ENCODE measurements around the gene DMXL1. TPM values are rescaled to one million over a fixed set of nuclear protein-coding genes. Genes with fewer than 3 reads are reported as not detected.
A peak's percentile ranks its signal among the peaks of the same experiment; 100 is the strongest.

Gene DMXL1
- total RNA-seq, 1 donor from 2014 or later: 35.0 TPM

DNA sequence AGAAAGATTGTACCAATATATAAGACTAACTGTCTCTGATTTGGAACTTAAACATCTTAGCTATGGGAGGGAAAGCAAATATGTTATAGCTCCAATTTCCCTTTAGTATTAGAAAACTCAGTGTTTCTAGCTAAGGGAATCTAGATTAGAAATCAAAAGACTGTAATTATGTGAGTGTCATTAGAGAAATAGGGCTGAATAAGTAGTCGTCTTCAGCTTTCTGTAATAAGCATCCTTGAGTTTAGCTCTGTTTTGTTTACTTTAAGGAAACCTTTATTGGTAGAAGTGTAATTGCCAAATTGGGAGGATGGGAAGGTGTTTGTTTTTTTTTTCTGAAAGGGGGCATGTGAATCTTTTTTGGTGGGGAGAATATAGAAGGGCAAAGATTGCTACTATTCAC, 5.2 kb downstream of the DMXL1 start:
- Mint-ChIP-seq H3K9me3 (ENCODE audit: low read depth) (no peaks in the 10 kb centered on the region), H3K27ac (ENCODE audit: unreplicated experiment) (no peak overlapping the region), H3K36me3 (ENCODE audit: low read depth) (peaks cover 2% of the 10 kb centered on the region), H3K27me3 (ENCODE audit: low read depth) (no peaks in the 10 kb centered on the region), H3K4me1 (ENCODE audit: low read depth) (peaks cover 64% of the 10 kb centered on the region), H3K4me3 (ENCODE audit: unreplicated experiment) (no peak overlapping the region)
- TF ChIP-seq, protein P1, sequence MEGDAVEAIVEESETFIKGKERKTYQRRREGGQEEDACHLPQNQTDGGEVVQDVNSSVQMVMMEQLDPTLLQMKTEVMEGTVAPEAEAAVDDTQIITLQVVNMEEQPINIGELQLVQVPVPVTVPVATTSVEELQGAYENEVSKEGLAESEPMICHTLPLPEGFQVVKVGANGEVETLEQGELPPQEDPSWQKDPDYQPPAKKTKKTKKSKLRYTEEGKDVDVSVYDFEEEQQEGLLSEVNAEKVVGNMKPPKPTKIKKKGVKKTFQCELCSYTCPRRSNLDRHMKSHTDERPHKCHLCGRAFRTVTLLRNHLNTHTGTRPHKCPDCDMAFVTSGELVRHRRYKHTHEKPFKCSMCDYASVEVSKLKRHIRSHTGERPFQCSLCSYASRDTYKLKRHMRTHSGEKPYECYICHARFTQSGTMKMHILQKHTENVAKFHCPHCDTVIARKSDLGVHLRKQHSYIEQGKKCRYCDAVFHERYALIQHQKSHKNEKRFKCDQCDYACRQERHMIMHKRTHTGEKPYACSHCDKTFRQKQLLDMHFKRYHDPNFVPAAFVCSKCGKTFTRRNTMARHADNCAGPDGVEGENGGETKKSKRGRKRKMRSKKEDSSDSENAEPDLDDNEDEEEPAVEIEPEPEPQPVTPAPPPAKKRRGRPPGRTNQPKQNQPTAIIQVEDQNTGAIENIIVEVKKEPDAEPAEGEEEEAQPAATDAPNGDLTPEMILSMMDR (IDR thresholded peaks at IDR 0.05): no peak
- no peak for DNase-seq (ENCODE audit: low spot score)

DNA sequence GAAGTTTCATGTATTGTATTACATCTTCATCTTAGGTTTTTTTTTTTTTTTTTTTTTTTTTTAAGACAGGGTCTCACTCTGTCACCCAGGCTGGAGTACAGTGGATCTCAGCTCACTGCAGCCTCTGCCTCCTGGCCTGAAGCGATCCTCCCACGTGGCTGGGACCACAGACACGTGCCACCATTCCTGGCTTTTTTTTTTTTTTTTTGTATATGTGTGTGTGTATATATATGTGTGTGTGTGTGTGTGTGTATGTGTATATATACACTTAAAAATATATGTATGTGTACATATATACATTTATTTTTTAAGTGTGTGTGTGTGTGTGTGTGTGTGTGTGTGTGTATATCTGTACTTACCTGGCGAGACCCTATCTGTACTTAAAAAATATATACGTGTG, 6.6 kb downstream of the DMXL1 start:
- TF ChIP-seq, protein P1 (IDR thresholded peaks at IDR 0.05): no peak
- Mint-ChIP-seq H3K9me3 (ENCODE audit: low read depth) (no peaks in the 10 kb centered on the region), H3K4me1 (ENCODE audit: low read depth) (peaks cover 57% of the 10 kb centered on the region)

DNA sequence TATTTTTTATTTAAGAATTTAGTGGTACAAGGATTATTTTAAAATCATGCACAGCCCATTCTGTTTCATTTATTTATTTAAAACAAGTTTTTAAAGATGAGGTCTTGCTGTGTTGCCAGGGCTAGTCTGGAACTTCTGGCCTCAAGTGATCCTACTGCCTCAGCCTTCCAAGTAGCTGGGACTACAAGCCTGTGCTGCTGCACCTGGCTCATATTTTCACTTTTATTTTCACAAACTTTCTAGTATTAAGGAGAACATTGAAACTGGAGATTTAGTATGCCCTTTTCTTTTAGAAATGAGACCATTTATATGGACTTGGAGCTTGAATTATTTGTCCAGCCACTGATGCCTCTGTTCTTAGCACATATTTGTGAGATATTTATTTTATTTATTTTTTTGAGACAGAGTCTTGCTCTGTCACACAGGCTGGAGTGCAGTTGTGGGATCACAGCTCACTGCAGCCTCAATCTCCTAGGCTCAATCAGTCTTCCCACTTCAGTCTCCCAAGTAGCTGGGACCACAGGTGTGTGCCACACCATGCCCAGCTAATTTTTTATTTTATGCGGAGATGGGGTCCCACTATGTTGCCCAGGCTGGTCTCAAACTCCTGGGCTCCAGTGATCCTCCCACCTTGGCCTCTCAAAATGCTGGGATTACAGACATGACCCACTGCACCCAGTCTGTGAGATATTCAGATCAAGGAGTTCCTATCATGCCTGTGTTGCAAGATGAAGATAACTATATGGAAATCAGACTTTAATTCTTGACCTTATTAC, 7.4 kb downstream of the DMXL1 start:
- peaks cover 2% of the 10 kb centered on the region for H3K36me3 Mint-ChIP-seq (ENCODE audit: low read depth)
- no peak overlapping the region for H3K4me3 Mint-ChIP-seq (ENCODE audit: unreplicated experiment)
- H3K27ac Mint-ChIP-seq (ENCODE audit: unreplicated experiment): peak overlapping the region; percentile 23
- H3K27me3 Mint-ChIP-seq (ENCODE audit: low read depth): no peaks in the 10 kb centered on the region
- no peaks in the 10 kb centered on the region for H3K9me3 Mint-ChIP-seq (ENCODE audit: low read depth)
- H3K4me1 Mint-ChIP-seq (ENCODE audit: low read depth): peaks cover 49% of the 10 kb centered on the region
- TF ChIP-seq, protein P1 (IDR thresholded peaks at IDR 0.05): no peak
- DNase-seq (ENCODE audit: low spot score): no peak

More for the DNA sequence above, 6.6 kb downstream of the DMXL1 start:
- Mint-ChIP-seq H3K36me3 (ENCODE audit: low read depth) (peaks cover 2% of the 10 kb centered on the region), H3K27ac (ENCODE audit: unreplicated experiment) (no peak overlapping the region), H3K4me3 (ENCODE audit: unreplicated experiment) (no peak overlapping the region), H3K27me3 (ENCODE audit: low read depth) (no peaks in the 10 kb centered on the region)
- no peak for DNase-seq (ENCODE audit: low spot score)

DNA sequence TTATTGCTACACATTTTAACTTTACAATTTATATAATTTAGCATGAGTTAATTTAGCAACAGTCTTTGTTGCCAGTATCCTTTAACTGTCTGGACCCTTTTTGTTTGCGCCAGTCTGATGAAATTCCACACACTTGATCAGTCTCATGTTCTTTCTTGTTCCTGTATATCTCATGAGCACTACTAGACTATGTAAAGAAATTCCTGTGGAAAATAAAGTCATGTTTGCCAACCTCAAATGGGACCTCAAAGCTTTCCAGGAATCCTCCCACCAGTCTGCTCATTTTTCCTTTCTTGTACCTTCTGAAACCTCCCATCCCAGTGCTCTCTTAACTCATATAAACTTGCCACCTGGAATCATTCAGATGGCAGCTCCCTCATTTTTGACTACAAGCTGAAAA, 8.0 kb downstream of the DMXL1 start:
- Mint-ChIP-seq H3K4me1 (ENCODE audit: low read depth) (peaks cover 43% of the 10 kb centered on the region), H3K27me3 (ENCODE audit: low read depth) (no peaks in the 10 kb centered on the region), H3K36me3 (ENCODE audit: low read depth) (peaks cover 2% of the 10 kb centered on the region), H3K27ac (ENCODE audit: unreplicated experiment) (peak overlapping the region; percentile 23), H3K4me3 (ENCODE audit: unreplicated experiment) (no peak overlapping the region), H3K9me3 (ENCODE audit: low read depth) (no peaks in the 10 kb centered on the region)
- TF ChIP-seq, protein P1 (IDR thresholded peaks at IDR 0.05): no peak
- DNase-seq (ENCODE audit: low spot score): no peak

DNA sequence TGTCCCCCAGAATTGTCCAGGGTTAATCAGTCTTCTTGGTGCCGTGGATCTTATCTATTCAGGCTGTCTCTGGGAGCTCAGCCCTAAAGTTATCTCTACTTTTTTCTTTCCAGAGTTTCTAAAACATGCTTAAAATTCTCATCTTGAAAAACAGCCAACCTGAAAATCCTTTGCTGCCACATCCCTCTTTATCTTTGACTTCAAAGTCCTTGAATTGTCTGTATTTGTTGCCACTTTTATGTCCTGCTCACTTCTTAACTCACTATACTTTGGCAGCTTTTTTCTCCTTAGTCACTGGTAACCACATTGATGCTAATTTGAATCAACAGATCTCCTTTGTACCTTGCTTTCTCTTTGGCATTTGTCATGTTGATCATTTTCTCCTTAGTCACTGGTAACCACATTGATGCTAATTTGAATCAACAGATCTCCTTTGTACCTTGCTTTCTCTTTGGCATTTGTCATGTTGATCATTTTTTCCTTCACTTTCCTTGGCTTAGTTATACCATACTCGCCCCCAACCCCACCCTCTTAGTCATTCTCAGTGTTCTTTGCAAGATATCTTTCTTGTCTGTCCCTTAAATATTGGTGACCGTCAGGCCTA, 8.5 kb downstream of the DMXL1 start:
- TF ChIP-seq, protein P1 (IDR thresholded peaks at IDR 0.05): no peak
- no peaks in the 10 kb centered on the region for H3K36me3 Mint-ChIP-seq (ENCODE audit: low read depth)
- H3K27me3 Mint-ChIP-seq (ENCODE audit: low read depth): no peaks in the 10 kb centered on the region
- peak overlapping the region; percentile 23 for H3K27ac Mint-ChIP-seq (ENCODE audit: unreplicated experiment)
- no peaks in the 10 kb centered on the region for H3K9me3 Mint-ChIP-seq (ENCODE audit: low read depth)
- H3K4me3 Mint-ChIP-seq (ENCODE audit: unreplicated experiment): no peak overlapping the region
- peaks cover 38% of the 10 kb centered on the region for H3K4me1 Mint-ChIP-seq (ENCODE audit: low read depth)
- DNase-seq (ENCODE audit: low spot score): no peak

Data from chondrocyte (in vitro differentiated cells).